ENCODE measurements around the gene KLK7. TPM values are rescaled to one million over a fixed set of nuclear protein-coding genes. Genes with fewer than 3 reads are reported as not detected.

KLK7 gene
- total RNA-seq, result under 1 TPM in 1 of 2 donors, not detected in 1; 0.55 TPM
- polyA plus RNA-seq (ENCODE audit: insufficient read length in 6 of 6), result under 1 TPM in 3 of 6 donors, not detected in 3; 0.08 to 0.09 (median 0.08) TPM
- long read RNA-seq, donor 1, result 0 reads
- long read RNA-seq, donor 2, result 0 reads
- long read RNA-seq, donor 3, result 0 reads
- long read RNA-seq, donor 4, result 0 reads
- long read RNA-seq, donor 5, result 0 reads
- long read RNA-seq, donor 6, result 0 reads
- long read RNA-seq, donor 7, result 0 reads
- long read RNA-seq, donor 8, result 0 reads
- long read RNA-seq, donor 9, result 0 reads
- long read RNA-seq, donor 10, result 0 reads
- long read RNA-seq, donor 11, result 0 reads
- long read RNA-seq, donor 12, result 0 reads

- no peak for ATAC-seq
- Histone ChIP-seq H3K4me1 (no peaks in the 10 kb centered on the region), H3K4me3 (no peak within 1 kb of the TSS), H3K27me3 (peaks cover 0 to 54% of the 10 kb centered on the region in 2 donors), H3K9me3 (no peaks in the 10 kb centered on the region), H3K36me3 (no peaks in the 10 kb centered on the region), H3K27ac (no peak within 1 kb of the TSS)
- DNase-seq, result no peak
- TF ChIP-seq CTCF (IDR thresholded peaks at IDR 0.05), result no peak
- intact Hi-C loops (cut with DNase I), result no loop called here
These were observed at the start of gene KLK7 for GRCh38 chr19:50983625-50984292. KLK7 (minus strand) TSS chr19:50983917; CDS start chr19:50982399, 1,518 bp downstream.

GRCh38 chr19:51031880-51032225 lies 48.1 kb upstream of the KLK7 start:
- intact Hi-C loops (cut with DNase I), result no loop called here
- ATAC-seq, result no peak

GRCh38 chr19:51031220-51031879 lies 47.6 kb upstream of the KLK7 start:
- no peak for TF ChIP-seq CTCF (IDR thresholded peaks at IDR 0.05)
- Histone ChIP-seq H3K9me3 (no peaks in the 10 kb centered on the region), H3K4me3 (no peak overlapping the region), H3K27ac (no peak overlapping the region), H3K36me3 (no peaks in the 10 kb centered on the region), H3K27me3 (peaks cover 0 to 69% of the 10 kb centered on the region in 2 donors), H3K4me1 (no peaks in the 10 kb centered on the region)
- no peak for DNase-seq
- intact Hi-C loops (cut with DNase I), result no loop called here
- no peak for ATAC-seq

More at GRCh38 chr19:51031880-51032225, 48.1 kb upstream of the KLK7 start:
- no peak for DNase-seq
- Histone ChIP-seq H3K4me3 (no peak overlapping the region), H3K4me1 (no peaks in the 10 kb centered on the region), H3K27ac (no peak overlapping the region), H3K27me3 (peaks cover 0 to 64% of the 10 kb centered on the region in 2 donors), H3K9me3 (no peaks in the 10 kb centered on the region), H3K36me3 (no peaks in the 10 kb centered on the region)
- no peak for TF ChIP-seq CTCF (IDR thresholded peaks at IDR 0.05)

GRCh38 chr19:51030631-51031030 lies 46.9 kb upstream of the KLK7 start:
- TF ChIP-seq CTCF (IDR thresholded peaks at IDR 0.05), result no peak
- no peaks in the 10 kb centered on the region for H3K9me3 ChIP-seq
- ATAC-seq (no peak), DNase-seq (no peak)
- H3K4me1 ChIP-seq, result no peaks in the 10 kb centered on the region
- peaks cover 2 to 77% of the 10 kb centered on the region in 2 donors for H3K27me3 ChIP-seq
- H3K4me3 ChIP-seq, result no peak overlapping the region
- no peaks in the 10 kb centered on the region for H3K36me3 ChIP-seq
- intact Hi-C loops (cut with DNase I), result no loop called here
- no peak overlapping the region for H3K27ac ChIP-seq

GRCh38 chr19:51029718-51030117 lies 46.0 kb upstream of the KLK7 start:
- intact Hi-C loops (cut with DNase I), result loop anchor here in 1 of 2 donors (10.0 kb wide), 1 partner anchor 145 kb away; no protein-coding TSS in a partner anchor
- no peak for TF ChIP-seq CTCF (IDR thresholded peaks at IDR 0.05)
- H3K4me3 ChIP-seq, result no peak overlapping the region
- H3K9me3 ChIP-seq, result no peaks in the 10 kb centered on the region
- peaks cover 4 to 77% of the 10 kb centered on the region in 2 donors for H3K27me3 ChIP-seq
- no peak overlapping the region for H3K27ac ChIP-seq
- ATAC-seq, result no peak
- no peaks in the 10 kb centered on the region for H3K4me1 ChIP-seq
- no peak for DNase-seq
- no peaks in the 10 kb centered on the region for H3K36me3 ChIP-seq
